Neural cell (in vitro differentiated cells): ENCODE data around the gene HOXC10.

Experiments
- EP300 ChIP-seq: fragments of 450-650 bp; conservative IDR thresholded peaks from 2 replicates; pipeline ENCODE4 v1.6.1; 2014; ENCODE audit warnings: antibody characterized with exemption, mild to moderate bottlenecking, moderate library complexity; ENCODE audit not compliant: poor library complexity, severe bottlenecking
- EZH2 ChIP-seq: fragments of 200-600, 300-800 bp; shearing (Covaris generic), sonication (generic); IDR thresholded peaks from 2 replicates; pipeline ENCODE4 v1.6.1; 2014; ENCODE audit warnings: antibody characterized with exemption, low read length, borderline replicate concordance, mild to moderate bottlenecking; ENCODE audit not compliant: insufficient read depth, poor library complexity, severe bottlenecking
- POLR2AphosphoS5 ChIP-seq: IDR thresholded peaks from 2 replicates; pipeline ENCODE4 v1.6.1; 2012
- RAD21 ChIP-seq: fragments of 450-650 bp; conservative IDR thresholded peaks from 2 replicates; pipeline ENCODE4 v1.6.1; 2014; ENCODE audit warnings: antibody characterized with exemption, mild to moderate bottlenecking, moderate library complexity
- TF ChIP-seq, protein P1 (sequence below): fragments of 450-650 bp; IDR thresholded peaks from 2 replicates; pipeline ENCODE4 v1.5.1; 2014; ENCODE audit warnings: antibody characterized with exemption, mild to moderate bottlenecking, moderate library complexity; ENCODE audit not compliant: poor library complexity, severe bottlenecking

DNA sequence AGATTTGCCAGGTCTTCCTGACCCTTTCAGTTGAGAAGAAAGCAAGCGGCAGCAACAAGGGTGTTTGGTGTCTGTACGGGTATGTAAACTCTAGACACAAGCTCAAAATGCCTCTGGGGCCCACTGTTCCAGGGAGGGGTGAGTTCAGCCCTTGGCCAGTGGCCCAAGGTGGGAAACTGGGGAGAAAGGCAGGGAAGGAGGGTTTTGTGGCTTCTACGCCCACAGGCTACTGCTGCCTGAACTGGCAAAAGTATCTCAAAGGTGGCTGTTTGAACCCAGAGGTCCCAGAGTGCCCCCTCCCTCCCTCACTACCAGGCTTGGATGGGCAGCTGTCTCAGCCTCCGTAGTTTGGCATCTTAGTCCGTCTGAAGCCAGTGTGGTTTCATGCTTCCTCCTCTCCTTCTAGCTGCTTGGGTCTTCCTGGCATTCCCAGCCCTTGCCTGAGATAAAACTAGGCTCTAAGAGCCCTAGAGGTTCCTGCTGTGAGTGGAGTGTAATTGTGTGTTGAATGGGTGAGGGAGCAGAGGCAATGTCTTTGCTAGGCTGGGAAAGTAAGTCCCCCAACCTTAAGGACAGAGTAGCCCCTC, 53.4 kb downstream of the HOXC10 start:
- TF ChIP-seq EZH2 (no peak), POLR2AphosphoS5 (no peak), RAD21 (no peak), EP300 (no peak)
- TF ChIP-seq, protein P1, sequence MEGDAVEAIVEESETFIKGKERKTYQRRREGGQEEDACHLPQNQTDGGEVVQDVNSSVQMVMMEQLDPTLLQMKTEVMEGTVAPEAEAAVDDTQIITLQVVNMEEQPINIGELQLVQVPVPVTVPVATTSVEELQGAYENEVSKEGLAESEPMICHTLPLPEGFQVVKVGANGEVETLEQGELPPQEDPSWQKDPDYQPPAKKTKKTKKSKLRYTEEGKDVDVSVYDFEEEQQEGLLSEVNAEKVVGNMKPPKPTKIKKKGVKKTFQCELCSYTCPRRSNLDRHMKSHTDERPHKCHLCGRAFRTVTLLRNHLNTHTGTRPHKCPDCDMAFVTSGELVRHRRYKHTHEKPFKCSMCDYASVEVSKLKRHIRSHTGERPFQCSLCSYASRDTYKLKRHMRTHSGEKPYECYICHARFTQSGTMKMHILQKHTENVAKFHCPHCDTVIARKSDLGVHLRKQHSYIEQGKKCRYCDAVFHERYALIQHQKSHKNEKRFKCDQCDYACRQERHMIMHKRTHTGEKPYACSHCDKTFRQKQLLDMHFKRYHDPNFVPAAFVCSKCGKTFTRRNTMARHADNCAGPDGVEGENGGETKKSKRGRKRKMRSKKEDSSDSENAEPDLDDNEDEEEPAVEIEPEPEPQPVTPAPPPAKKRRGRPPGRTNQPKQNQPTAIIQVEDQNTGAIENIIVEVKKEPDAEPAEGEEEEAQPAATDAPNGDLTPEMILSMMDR = no peak
